GM12874 (cell line): ENCODE data around the gene AUTS2.

Source experiments
- TF ChIP-seq, protein P1 (sequence below): IDR thresholded peaks from 2 replicates; pipeline ENCODE4 v1.5.1; 2011; ENCODE audit warnings: low read depth, mild to moderate bottlenecking, control low read depth, low read length, moderate library complexity; ENCODE audit not compliant: insufficient read depth

Gene AUTS2

GRCh38 chr7:69919426-69920111 lies 321.3 kb downstream of the AUTS2 start:
- TF ChIP-seq, protein P1, sequence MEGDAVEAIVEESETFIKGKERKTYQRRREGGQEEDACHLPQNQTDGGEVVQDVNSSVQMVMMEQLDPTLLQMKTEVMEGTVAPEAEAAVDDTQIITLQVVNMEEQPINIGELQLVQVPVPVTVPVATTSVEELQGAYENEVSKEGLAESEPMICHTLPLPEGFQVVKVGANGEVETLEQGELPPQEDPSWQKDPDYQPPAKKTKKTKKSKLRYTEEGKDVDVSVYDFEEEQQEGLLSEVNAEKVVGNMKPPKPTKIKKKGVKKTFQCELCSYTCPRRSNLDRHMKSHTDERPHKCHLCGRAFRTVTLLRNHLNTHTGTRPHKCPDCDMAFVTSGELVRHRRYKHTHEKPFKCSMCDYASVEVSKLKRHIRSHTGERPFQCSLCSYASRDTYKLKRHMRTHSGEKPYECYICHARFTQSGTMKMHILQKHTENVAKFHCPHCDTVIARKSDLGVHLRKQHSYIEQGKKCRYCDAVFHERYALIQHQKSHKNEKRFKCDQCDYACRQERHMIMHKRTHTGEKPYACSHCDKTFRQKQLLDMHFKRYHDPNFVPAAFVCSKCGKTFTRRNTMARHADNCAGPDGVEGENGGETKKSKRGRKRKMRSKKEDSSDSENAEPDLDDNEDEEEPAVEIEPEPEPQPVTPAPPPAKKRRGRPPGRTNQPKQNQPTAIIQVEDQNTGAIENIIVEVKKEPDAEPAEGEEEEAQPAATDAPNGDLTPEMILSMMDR, result no peak

DNA sequence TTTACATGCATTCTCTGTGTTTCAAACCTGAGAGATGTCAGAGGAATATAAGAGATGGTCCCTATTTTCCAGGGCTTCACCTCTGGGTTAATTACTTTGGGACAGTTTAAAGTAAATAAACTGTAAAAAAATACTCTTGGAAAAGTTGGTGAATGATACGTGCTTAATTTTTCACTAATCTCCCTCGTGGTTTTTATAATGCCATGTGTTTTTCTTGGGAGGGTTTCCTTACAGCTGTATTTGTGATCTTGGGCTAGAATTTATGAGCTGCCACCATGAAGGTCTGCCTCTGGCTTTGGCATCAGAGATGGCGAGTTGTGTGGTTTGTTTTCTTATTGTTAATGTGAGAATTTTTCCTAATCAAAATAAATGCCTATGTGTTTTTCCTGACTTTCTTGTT lies 322.5 kb downstream of the AUTS2 start:
- TF ChIP-seq, protein P1, result no peak

DNA sequence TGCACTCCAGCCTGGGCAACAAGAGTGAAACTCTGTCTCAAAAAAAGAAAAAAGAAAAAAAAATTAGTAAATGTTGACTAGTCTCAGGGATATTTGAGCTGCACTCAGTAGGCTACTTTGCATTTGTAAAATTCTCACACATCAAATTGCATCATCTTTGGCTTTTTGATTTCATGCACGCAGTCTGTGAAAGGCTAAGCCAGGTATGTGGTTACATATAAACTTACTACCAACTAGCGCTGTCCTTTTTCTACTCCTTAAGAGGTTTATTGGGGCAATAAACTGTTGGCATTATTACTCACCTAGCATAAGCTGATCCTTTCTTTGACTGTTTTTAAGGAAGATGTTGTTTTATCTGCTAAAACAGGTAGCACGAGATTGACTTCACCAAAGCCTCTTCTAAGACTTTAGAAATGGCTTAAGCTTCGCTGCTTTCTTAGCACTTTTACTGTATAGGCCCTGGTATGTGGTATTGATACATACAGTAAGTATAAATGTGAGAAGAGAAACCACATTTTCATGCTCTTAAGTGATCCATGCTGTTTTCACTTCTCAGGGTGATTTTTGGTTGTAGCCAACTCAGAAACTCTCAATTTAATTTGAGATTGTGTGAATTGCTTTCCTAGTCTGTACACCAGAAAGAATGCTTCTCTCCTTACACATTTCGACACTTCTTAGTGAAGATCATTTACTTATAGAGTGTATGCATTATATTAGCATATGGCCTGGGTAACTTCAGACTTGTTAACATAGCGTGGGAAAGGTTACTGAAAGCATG lies 323.9 kb downstream of the AUTS2 start:
- TF ChIP-seq, protein P1, result no peak

DNA sequence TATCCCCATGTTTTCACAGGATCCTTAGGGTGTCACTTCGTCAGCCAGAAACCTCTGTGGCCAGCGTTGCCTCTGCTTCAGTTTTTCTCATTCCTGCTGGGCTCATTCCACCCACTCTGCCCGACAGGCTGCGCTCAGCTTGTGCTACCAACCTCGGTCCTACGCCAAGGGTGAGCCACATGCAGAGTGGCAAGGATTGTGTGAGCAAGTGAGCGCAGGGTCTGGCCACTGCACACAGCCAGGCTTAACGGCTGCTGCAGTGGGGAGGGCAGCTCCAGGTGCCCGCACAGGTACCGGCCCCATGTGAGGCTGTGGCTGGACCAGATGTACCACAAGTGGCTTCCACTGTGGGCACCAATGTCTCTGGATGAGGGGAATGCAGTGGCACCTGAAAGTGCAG lies 329.2 kb downstream of the AUTS2 start:
- TF ChIP-seq, protein P1, result no peak

DNA sequence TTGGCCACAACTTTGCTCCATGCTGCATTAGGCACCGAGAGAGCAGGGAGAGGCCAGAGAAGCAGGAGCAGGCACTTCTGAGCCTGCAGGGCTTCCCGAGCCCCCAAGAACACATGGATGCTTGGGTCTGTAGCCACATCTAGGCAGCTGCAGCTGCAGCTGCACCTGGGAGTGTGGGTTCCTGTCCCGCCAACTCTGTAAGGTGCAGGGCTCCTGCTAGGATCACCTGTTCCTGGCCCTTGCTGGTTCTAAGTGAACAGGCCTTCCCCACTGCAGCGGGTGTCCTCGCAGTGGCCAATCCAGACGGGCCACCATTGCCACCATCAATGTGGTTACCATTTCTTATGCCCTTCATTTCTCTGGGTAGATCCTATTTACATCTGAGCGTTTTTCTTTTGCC lies 330.3 kb downstream of the AUTS2 start:
- TF ChIP-seq, protein P1, result no peak

- TF ChIP-seq, protein P1, result no peak
Observed at GRCh38 chr7:69929622-69930021, 331.3 kb downstream of the AUTS2 start.

DNA sequence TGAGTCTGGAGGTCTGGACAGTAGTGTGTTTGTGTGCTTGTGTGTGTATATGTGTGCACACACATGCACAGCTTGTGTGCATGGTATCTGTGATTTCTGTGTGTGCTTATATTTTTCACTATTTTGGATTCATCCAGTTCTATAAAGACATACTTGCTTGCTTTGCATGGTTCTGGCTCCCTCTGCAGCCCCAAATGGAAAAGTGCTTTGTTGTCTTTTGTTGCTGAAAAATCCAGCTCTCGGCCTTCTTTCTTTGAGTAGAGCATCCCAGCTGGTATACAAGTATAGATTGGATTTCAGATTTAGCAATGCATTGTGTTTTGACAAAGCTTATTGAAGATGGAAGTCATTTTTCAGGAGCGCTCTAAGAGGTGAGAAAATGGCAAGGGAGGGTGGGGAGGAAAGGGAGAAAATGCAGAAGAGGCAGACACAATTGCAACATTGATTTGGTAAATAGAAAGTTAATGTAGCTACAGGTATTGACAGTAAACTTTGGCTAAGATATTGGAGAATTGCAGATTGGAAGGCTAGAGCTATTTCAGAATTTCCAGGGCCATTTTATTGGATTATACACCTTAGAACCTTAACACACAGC lies 333.9 kb downstream of the AUTS2 start:
- TF ChIP-seq, protein P1, result peak; percentile 65
